AG09319 (cell line): ENCODE data around the gene CAMK2G.
"Not testable (repeated sequence)": the region's sequence is repeated elsewhere in the genome, so short reads cannot be mapped to it uniquely, and the experiment has no call there.

Experiments
- DNase-seq: peaks from one replicate; pipeline ENCODE4 v3.0.0-alpha.2; 2010; ENCODE audit warnings: low read depth; ENCODE audit errors: extremely low read depth
- TF ChIP-seq, protein P1 (sequence below): IDR thresholded peaks from 2 replicates; pipeline ENCODE4 v1.5.1; 2011; ENCODE audit warnings: low read depth, mild to moderate bottlenecking, inconsistent platforms, low read length, moderate library complexity

CAMK2G gene

DNA sequence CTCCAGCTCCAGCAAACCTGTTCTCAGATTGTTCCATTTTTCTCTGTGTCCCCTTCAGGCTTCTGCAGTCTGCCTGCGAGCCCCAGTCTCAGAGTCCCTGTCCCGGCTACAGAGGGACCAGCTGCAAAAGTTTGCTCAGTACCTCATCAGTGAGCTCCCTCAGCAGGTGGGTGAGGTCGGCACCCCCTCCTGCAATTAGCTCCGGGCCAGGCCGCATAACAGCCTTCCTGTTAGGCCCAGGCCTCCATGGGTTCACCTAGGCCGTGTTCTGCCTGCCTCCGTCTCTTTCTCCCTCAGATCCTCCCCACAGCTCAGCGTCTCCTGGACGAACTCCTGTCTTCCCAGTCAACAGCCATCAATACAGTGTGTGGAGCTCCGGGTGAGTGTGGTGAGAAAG is 84.7 kb downstream of the CAMK2G start:
- TF ChIP-seq, protein P1, sequence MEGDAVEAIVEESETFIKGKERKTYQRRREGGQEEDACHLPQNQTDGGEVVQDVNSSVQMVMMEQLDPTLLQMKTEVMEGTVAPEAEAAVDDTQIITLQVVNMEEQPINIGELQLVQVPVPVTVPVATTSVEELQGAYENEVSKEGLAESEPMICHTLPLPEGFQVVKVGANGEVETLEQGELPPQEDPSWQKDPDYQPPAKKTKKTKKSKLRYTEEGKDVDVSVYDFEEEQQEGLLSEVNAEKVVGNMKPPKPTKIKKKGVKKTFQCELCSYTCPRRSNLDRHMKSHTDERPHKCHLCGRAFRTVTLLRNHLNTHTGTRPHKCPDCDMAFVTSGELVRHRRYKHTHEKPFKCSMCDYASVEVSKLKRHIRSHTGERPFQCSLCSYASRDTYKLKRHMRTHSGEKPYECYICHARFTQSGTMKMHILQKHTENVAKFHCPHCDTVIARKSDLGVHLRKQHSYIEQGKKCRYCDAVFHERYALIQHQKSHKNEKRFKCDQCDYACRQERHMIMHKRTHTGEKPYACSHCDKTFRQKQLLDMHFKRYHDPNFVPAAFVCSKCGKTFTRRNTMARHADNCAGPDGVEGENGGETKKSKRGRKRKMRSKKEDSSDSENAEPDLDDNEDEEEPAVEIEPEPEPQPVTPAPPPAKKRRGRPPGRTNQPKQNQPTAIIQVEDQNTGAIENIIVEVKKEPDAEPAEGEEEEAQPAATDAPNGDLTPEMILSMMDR, result no peak
- no peak for DNase-seq

DNA sequence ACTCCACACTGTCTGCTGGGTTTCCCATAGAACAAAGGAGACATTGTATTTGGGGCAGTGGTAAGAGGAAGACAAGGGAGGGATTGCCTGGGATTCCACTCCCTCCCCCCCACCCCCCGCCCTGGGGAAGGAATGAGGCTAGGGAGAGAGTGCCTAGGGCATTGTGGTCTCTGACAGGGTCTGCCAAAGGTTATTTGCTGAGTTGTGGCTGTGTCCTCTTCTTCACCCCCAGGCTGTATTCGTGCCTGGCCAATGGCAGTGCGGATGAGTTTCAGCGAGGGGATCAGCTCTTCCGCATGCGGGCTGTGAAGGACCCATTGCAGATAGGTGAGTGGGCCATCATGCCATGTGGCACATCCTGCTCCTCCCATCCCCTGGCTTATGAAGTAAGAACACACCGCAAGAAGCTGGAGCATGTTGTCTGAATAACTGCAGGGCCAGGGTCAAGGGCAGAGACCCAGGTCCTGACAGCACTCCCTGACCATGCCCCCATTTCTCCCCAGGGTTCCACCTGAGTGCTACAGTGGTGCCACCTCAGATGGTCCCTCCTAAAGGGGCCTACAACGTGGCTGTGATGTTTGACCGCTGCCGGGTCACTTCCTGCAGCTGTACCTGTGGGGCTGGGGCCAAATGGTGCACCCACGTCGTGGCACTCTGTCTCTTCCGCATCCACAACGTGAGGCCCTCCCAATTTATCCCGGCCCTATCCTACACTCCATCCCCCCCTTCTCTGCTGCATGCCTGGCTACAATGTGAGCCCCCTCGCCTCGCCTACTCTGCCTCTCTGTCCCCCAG is 85.3 kb downstream of the CAMK2G start:
- DNase-seq, result no peak
- TF ChIP-seq, protein P1, result no peak

DNA sequence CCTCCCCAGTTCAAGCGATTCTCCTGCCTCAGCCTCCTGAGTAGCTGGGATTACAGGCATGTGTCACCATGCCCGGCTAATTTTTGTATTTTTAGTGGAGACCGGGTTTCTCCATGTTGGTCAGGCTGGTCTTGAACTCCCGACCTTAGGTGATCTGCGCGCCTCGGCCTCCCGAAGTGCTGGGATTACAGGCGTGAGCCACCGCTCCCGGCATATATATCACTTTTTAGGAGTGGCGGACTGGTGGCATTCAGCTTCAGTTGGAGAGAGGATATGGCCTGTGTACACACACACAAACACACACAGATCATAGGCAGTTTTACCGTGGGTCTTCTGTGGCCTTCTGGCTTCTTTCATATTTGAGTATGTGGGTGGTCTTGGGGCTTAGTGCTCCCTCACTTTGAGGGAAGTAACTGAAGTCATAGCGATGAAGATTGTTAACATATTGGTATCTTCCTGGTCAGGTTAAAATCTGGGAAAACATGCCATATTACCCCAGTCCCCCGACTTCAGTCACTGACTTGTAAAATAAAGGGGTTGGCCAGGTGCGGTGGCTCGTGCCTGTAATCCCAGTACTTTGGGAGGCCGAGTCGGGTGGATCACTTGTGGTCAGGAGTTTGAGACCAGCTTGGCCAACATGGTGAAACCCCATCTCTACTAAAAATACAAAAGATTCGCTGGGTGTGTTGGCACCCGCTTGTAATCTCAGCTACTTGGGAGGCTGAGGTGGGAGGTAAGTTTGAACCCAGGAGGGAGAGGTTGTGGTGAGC is 87.1 kb downstream of the CAMK2G start:
- DNase-seq, result not testable (repeated sequence)

DNA sequence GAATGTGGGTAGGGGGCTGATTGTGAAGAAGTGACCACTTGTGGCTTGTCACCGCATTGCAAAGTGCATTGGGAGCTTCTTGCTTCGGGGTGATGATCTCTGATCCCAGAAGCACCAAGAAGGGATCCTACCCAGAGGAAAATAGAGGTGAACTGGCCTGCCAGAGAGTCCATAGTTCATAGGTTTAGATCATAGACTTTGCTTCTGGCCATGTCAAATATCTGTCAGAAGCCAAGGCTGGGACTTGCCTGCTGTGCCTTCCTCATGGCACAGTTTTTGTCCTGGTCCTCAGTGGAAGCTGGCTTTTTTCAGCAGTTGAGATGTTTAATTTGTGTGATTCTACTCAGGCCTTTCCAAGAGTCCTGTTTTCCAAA is 87.9 kb downstream of the CAMK2G start:
- TF ChIP-seq, protein P1, result no peak

DNA sequence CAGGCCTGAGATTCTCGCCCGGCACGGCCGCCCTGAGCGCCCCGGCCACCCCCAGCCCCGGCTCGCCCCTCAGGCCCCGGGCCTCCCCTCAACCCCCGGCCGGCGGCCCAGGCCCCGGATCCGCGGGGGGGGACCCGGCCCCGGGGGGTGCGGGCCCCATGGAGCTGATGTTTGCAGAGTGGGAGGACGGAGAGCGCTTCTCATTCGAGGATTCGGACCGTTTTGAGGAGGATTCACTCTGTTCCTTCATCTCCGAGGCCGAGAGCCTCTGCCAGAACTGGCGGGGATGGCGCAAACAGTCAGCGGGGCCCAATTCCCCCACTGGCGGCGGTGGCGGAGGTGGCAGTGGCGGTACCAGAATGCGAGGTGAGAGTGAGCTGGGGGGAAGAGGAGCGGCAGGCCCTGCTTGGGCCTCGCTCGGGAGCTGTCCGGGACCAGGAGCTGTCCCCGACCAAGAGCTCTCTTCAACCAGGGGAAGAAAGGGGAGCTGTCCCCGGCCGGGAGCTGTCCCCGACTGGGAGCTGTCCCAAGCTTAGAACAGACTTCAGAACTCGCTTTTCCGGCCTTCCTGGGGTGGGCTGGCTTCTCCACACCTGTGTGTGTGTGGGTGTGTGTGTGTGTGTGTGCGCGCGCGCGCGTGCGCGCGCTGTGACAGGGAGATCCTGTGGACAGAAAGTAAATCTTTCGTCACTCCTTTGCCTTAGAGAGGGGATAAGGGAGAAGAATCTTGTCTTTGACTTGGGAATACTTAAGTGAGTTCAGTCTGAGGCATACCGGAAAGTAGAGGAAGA is 88.4 kb downstream of the CAMK2G start:
- no peak for DNase-seq
- TF ChIP-seq, protein P1, result no peak

More for the DNA sequence above, 87.9 kb downstream of the CAMK2G start:
- no peak for DNase-seq

DNA sequence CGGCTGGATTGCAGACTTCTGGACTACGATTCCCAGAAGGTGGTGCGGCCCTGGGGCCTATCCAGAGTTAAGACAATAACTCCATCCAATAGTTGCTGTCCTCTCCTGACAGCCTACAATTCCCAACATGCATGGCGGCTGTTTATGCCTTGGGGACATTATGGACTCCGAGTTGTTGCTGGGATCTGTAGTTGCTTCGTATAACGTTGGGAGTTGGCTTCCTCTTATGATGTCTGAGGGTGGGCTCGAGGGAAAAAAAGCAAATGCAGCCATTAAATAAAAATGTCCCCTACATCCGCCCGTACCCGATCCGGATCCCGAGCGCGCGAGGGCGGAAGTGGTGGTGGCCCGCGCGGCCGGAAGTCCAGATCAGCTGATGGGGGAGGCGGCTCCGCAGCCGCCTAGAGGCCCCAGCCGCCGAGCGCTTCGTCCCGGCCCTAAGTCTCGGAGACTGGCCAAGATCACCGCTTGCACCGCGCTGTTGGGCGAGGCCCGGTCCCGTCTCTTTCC is 89.1 kb downstream of the CAMK2G start, which contains the start of gene ZSWIM8:
TSS of gene ZSWIM8 (plus strand) at position 396 of the 510 bp plus-strand sequence. CDS start 273 bp downstream, outside the sequence.
- DNase-seq, result peak; percentile 84
- TF ChIP-seq, protein P1, result no peak

DNA sequence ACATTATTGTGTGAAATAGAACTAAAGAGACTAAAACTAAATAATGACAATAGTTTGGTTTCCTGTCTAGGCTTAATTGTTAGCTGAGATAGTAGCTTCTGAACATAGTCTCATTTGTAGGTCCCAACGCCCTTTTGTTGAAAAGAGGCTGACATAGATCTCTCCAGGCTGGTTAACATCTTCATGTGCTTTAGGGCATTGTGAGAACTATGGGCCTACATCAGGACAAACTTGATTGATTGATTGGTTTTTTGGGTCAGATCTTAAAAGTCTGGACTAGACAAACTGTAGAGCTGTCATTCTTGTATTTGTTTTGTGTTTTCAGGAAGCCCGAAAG is 91.6 kb downstream of the CAMK2G start:
- TF ChIP-seq, protein P1, result no peak
- DNase-seq, result no peak
